HG03571 (cell line): ENCODE results near the gene MYOZ3.
A peak's percentile ranks its signal among the peaks of the same experiment; 100 is the strongest.

Experiments used
- ATAC-seq: cut with Tn5 transposase; IDR thresholded peaks from one replicate; pipeline ENCODE4 v1.9.1; 2021; ENCODE audit not compliant: unreplicated experiment

MYOZ3 gene, protein sequence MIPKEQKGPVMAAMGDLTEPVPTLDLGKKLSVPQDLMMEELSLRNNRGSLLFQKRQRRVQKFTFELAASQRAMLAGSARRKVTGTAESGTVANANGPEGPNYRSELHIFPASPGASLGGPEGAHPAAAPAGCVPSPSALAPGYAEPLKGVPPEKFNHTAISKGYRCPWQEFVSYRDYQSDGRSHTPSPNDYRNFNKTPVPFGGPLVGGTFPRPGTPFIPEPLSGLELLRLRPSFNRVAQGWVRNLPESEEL

DNA sequence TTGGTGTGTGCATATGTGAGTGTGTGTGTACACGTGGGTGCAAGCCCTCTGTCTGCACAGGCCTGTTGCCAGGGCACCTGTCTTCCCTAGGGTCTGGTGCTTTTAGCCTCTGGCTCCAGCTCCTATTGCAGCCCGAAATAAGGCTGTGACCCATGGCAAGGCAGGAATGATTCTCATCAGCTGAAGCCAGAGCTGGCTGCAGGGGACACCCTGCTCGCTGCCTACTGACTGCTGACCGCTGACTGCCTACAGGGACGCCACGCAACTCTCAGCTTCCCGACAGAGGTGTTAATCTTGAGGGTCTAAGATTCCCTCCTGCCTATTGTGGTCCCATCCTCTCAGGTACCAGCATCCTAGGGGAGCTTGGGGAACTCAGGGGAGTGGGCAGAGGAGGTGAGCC, at the start of gene MYOZ3:
MYOZ3 (plus strand) TSS at position 166 of the 400 bp plus-strand sequence. CDS start 1,691 bp downstream, outside the sequence.
- no peak for ATAC-seq

DNA sequence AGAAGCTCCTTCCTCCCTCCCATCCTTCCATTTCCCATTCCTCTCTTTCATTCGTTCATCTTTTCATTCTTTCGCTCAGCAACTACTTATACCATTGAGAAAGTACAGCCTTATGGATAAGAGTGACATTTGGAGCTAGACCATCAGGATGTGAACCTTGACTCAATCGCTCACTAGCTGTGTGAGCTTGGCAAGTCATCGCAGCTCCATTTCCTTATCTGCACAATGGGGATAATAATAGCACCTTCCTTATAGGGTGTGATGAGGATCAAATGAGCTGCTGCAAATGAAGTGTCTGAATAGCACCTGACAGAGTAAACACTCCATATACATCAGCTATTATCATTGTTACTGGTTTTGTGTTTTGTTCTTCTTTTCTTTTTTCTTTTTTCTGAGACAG, 48.6 kb upstream of the MYOZ3 start:
- no peak for ATAC-seq

DNA sequence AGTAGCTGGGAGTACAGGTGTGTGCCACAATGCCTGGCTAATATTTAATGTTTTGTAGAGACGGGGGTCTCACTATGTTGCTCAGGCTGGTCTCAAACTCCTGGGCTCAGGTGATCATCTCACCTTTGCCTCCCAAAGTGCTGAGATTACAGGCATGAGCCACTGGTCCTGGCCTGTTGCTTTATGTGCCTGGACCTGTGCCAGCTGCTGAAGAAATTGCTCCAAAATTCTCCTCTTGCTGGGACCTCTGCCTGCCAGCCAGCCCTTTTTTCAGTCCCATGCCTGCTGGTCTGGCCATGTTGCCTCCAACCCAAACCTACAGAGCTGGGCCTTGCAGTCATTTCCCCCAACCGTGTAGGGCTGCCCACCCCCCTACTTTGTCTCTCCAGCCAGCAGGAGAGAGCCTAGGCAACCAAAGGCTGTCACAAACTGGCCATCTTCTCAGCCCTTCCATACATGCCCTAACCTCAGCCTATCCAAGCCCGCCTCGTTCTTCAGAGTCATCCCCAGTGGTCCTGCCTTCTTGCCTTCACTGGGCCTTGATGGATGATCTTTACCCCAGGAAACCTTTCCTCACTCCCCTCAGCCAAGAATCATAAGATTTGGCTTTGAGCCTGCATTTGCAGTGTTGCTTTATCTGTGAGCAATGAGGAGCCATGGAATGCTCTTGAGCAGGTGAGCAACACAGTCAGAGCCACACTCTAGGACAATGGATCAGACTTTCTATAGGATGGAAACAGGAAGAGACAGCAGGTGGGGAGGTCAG, 48.0 kb upstream of the MYOZ3 start:
- no peak for ATAC-seq

DNA sequence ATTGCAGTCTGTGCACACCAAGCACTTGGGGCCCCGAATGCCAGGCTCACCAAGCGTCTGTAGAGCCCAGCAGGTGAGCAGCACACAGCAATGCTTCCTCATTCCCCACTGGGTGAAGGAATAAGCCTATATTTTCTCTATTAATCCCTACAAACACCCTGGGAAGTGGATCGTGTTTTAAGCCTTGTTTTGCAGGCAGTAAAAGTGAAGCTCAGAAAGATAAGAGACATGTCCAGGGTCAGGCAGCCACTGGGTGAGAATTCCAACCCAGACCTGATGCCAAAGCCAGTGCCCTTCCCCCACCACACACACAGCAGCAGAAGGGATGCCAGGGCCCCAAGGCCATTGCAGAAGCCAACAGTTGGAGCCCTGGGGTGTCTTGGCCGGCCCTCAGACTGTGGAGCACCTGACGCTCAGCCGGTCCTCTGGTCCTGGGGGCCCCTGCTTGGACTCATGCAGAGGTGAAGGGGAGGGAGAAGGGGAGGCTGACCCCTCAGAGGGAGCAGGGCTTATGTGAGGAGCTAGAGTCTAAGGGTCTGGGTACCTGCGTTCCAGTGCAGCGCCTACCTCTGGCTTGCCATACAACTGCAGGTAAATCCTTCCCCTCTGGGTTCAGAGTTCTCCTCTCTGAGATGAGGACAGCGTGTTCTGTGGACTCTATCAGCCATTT, 46.9 kb upstream of the MYOZ3 start:
- ATAC-seq = no peak

DNA sequence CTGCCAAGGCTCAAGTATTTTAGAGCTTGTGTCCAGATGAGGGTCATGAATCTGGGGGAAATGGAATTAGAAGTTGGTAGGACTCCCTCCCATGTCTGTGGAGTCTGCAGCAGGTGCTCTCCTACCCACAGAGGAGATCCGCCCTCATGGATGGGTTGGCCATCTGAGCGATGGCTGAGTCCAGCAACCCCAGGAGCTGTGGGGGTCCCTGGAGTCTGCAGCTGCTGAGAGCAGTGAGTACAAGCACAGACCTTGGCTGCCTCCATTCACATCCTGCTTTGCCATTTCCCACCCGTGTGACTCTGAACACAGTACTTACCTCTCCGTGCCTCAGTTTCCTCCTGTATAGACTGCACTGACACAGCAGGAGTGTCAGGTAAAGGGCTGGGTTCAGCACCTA, 46.4 kb upstream of the MYOZ3 start:
- ATAC-seq = no peak

DNA sequence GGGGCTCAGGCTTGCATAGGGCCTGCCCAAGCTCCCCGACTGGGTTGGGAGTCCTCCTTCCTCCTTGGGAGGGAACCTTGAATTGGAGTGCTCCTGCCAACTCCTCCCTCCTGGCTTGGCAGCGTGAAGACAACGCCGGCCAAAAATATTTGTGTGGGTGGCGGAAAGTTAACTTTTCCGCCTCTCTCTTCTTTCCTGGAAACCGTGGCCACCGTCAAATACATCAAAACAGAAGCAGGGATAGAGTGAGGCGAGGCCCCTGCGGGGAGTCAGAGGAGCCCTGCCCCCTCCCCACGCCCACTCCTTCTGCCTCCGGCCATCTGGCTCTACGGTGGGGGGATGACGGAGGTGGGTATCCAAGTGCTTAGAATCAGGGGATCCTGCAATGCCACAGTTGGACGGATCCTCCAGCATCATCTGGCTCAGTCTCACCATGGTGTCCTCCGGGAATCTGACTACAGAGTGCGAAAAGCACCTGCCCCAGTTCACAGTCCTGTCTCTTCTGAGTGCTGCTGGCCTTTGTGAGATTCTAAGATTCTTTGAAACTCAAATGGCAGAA, 45.8 kb upstream of the MYOZ3 start:
- no peak for ATAC-seq

DNA sequence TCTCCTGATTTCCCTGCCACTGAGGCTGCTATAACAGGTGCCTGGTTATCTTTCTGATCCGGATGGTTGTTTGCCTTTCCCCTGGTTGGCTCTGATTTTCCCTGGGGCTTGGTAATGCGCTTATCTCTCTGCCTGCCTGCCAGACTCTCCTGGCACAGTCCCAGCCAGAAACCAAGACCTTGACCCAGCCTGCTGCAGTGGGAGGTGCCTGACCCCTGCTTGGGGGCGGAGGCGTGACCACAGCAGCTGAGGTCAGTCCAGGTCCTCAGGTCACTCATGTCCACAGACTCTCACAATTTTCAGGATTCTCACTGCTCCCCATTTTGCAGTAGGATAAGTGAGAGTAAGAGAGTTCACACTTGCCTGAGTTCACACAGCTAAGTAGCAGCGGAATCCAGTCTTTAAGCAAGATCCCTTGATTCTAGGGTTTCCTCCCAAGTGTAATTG, 45.0 kb upstream of the MYOZ3 start:
- no peak for ATAC-seq

DNA sequence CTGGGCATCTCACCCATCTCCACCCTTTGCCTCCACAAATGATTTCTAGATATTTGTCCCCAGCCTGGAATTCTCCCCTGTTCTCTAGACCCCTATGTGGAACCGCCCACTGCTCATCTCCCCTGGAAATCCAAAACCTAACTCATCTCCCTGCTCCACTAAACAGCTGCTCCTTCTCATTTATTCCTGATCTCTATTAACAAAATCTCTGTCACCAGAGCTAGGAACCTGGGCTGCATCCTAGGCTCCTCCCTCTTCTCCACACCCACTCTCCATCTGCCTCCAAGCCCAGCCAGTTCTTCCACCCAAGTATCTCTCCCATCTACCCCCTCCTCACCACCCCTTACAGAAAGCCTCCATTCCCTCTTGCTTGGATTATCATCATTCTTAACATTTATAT, 44.5 kb upstream of the MYOZ3 start:
- no peak for ATAC-seq

DNA sequence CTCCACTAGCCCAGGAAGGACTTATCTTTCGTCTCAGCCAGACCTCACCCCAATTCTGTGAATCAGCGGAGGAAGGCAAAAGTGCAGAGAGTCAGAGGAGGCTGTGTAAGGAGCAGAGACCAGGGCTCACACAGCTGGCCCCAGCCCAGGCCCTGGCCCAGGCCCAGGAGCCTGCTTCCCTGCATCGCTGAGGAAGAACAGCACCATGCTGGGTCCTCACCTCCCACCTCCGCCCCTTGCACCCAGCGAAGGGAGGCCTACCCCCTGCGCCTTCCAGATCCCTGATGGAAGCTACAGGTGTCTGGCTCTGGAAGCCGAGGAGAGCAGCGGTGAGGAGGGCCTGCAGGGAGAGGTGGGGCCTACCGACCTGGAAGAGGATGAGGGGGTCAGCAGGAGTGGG, 42.9 kb upstream of the MYOZ3 start:
- no peak for ATAC-seq

DNA sequence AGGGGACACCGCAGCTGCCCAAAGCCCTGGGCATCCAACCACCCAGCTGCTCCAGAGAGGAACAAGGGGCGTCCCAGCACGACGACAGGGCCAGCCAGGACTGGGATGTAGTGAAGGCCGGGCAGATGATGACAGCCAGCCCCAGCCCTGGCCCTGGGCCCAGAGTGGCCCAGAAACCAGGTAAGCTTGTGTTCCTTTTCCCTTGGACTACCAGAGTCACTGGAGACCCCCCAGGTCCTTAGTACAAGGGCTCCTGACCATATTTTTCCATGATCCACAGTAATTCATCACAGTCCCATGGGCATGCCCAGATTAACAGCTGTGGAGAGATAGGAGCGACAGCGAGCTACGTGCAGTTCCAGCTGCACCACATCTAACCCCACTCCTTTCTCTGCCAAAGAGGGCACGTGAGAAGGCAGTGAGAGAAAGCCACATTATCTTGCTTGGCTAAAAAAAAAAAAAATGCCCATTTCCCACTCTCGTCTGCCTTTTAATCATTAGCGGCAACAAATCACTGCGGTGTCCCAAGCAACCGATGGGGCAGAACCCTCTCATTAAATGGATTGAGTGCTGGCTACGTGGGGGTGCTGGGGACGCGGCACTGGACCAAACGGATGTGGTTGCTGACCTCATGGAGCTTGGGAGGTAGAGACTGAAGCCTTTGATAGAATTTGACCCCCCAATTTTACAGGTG, 42.3 kb upstream of the MYOZ3 start:
- no peak for ATAC-seq

DNA sequence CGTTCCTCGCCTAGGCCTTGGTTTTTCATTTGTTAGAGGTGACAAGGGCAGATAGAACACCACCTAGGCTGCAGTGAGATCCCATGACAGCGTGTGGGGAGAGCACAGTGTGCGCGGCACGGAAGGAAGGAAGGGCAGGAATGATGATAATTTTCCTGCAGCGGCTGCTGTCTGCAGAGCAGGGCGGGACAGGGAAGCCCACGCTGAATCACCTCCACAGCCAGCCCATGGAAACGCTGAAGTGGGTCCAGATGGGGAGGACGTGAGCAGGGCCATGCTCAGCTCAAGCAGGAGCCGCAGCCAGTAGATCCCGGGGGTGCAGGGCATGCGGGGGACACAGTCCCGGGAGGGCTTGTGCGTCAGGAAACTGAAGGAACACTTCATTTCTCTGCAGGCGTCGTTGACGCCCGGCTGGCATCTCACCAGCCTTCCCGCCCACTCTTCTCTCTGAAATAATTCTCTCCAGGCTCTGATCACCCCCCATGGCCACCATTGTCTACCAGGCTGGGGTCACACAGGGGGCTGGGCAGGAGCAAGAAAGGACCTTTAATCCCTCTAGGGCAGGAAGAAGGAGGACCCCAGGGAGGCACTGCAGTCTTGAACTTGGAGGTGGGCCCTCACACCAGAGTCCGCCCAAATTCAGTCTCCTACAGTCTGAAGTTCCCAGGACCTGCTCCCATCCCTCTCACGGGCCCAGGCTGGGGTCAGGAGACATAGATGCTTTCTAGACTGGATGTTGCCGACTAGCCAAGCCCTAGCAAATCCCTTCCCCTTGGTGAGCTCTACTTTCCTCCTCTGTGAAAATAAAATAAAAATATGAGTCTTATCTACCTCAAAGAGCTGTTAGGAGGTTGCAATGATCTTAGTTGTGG, 41.5 kb upstream of the MYOZ3 start:
- no peak for ATAC-seq

DNA sequence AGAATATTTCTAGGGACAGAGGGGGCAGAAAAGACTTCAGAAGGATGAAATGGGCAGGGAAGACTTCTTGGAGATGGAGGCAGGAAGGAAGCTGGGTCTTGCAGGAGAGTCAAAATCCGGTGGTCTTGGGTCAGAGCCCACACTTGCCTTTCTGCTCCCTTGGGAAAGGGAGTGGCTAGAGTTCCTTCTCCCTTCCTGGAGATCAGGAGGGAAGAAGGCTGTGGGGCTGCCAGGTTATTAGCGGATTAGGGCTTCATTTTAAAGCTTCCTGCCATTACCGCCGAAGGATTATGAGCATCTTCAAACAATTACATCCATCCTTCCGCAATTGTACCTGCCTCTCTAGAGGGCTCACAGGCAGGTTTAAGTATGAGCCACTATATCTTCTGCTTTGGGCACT, 39.8 kb upstream of the MYOZ3 start:
- no peak for ATAC-seq

DNA sequence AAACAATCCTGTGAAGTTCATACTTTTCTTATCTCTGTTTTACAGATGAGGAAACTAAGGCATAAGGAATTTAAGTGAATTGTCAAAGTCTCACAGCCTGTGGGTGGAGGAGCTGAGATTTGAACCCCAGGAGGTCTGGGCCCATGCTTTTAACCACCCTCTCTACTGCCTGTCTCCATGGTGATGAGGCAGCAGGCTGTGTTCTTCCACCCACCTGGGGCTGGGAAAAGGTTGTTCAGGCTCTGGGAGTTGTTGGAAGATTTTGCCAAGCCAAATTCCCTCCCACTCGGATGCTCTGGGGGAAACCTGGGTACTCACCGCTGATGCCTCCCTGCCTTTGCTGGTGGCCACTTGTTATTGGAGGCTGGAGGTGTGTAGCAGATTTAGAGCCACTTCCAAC, 38.9 kb upstream of the MYOZ3 start:
- no peak for ATAC-seq

DNA sequence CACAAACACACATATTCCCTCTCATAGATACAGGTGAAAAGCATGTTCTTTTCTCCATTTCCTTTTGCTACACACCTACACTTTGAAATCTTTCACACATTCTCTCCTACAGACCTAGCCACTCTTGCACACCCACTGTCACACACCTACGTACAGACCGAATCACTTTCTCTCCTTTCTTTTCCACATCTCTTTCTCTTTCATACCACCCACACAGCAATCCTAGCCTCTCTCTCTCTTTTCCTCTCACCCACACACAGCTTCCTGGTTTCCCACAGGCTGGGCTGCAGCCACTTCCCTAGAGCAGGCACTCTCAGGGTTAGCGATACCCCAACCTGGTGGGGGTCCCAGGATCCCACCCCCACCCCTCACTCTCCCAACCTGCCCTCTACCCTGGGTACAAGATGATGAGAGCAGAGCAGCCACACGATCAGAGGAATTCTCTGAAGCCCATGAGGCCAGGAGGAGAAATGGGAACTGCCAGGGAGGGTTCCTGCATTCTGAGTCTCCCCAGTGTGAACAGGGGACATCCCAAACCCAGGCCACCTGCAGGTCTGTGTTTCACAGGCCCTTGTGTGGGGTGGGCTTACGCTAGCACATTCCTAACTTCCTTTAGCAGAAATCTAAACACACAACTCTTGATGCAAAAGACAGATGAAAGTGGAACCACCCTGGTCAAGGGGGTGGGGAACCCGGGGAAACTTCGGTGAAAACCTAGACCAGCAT, 37.7 kb upstream of the MYOZ3 start:
- ATAC-seq = no peak

DNA sequence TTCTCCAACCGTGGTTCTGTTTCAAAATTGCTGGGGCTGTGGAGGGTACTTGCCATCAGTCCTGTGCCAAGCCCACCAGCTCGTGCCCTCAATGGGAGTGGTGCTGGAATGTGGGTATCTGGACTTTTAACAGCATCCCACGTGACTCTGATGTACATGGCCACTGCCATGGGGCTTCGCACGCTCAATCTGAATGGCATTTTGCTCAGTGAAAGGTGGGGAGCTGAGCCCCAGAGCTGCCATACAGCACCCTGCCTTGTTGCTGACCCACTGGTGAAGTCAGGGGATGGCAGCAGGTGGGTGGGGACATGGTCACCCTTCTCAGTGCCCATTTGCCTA, 37.2 kb upstream of the MYOZ3 start:
- no peak for ATAC-seq

DNA sequence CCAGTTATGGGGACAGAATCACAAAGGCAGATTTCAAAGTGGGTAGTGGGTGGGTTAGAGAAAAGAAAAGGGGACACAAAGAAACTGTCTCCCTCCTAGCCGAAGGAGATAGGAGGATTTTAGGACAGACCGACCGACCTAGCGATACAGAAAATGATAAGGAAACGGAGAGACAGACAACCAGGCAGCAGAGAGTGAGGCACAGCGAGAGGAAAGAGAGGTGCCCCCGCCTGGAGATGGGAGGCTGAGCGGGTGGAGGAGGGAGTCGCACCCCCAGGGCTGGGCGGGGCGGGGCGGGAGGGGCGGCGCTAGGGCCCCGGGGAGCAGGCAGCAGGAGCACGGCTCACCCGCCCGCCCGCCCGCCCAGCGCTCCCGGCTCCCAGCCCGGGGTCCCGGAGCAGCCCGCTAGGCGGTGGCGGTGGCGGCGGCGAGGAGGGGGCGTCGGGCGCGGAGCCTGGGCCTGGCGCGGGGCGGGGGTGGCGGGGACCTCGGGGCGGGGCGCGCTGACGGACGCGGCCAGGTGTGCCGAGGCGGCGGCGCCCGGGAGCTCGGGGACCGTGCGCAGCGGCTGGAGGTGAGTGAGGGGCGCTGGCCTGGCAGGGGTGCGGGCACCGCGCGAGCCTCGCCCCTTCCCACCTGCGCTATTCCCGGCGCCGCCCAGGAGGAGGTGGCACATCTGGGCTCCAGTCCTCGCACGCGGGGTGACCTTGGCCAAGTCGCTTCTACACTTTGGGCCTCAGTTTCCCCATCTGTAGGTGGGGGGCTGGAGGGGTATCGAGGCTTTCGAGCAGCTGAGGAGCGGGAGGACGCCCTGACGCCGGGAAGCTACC, 36.5 kb upstream of the MYOZ3 start:
- peak; percentile 40 for ATAC-seq

DNA sequence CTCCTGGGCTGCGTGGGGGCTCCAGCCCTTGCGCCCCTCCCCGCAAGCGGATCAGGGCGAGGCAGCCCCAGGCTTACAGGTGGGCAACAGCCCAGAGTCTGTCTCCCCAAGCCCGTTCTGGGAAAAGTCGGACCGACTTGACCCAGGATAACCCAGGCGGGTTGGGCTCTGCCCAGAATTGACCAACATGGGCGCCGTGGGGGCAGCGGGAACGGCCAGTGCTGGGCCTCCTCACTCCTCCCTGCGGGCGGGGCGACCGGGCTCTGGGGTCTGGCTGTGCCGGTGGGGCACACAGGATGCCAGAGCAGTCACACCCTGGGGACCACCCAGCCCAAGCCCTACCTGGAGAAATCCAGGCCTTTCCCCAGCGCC, 35.9 kb upstream of the MYOZ3 start:
- no peak for ATAC-seq

DNA sequence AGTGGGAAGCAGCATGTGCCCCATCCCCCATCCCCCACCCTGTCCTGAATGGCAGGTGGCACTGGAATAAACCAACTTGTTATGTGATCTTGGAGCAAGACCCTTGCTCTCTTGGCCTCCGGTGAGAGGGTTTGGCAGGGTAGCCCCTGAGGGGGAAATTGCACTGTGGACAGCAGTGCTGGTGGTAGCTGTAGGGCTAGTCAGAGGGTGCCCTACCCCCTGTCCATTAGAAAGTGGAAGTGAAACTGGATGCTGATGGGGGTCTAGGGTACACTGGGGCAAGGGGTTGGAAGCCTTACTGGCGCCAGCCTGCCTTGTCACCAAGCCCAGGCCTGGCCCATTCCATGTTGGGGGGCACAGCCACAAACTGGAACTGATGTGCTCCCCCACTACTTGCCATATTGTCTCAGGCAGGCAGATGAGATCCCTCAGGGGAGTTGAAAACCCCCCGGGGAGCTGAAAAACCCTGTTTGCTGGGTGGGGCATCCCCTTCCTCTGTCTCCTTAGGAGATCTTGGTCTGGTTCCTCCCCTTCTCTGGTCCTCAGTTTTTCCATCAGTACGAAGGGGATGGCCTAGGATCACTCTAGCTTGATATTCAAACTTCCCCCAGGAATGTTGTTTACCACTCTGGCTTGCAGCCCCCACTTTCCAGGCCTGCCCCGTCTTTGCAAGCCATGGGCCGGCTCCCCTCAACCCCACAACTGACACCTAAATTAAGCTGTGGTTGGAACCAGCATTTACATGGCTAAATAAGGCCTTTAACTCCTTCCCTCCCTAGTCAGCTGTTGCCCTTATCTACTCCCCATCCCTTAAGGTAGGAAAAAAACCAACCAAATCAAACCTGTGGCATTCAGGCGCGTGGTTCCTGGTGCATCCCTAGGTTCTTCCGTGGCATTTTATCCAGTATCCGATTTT, 35.0 kb upstream of the MYOZ3 start:
- peak; percentile 40 for ATAC-seq
